HepG2 (cell line): ENCODE results near the gene CRISPLD2. TPM values are rescaled to one million over a fixed set of nuclear protein-coding genes. Genes with fewer than 3 reads are reported as not detected.

Experiments
- ATAC-seq: fragments of 200-7000 bp; cut with Tn5 transposase; 3 replicates; pipeline ENCODE4 v1.9.1; 2020; ENCODE audit warnings: mild to moderate bottlenecking, moderate library complexity
- BruUV-seq: library from RNA; stranded (reverse); fragments of 400-500 nt; replicated peaks from 2 replicates; lab custom pipeline; 2021; lab: Mats Ljungman, UMichigan
- CTCF ChIA-PET: fragments of 300-600 bp; formaldehyde crosslinking; extraction: SDS; loops from one replicate; lab custom pipeline; 2021; ENCODE audit warnings: low total read pairs, inconsistent platforms, low intra/inter-chr PET ratio; lab: Yijun Ruan, JAX
- POLR2A ChIA-PET: fragments of 350-600 bp; sonication (Branson Sonifier 250); formaldehyde crosslinking; loops from one replicate; lab custom pipeline; 2020; ENCODE audit warnings: antibody characterized with exemption, inconsistent platforms; lab: Yijun Ruan, JAX
- DNase-seq: peaks from one replicate; pipeline ENCODE4 v3.0.0-alpha.2; 2015; ENCODE audit warnings: low spot score
- FAIRE-seq: peaks from 3 replicates; lab custom pipeline; 2011; peaks lifted over from hg19 to GRCh38; lab: Jason Lieb, UNC
- H2AFZ ChIP-seq: one replicate; pipeline ENCODE4 v1.6.1; 2011; ENCODE audit warnings: low read length, inconsistent platforms
- H3K27ac ChIP-seq: fragments of 300-600 bp; 3 replicates; pipeline ENCODE4 v1.8.0; 2011; ENCODE audit warnings: mixed run types, mild to moderate bottlenecking, mixed read lengths, low read length, inconsistent platforms; ENCODE audit not compliant: insufficient read depth; ENCODE audit errors: extremely low read length
- H3K27me3 ChIP-seq, 2 experiments: fragments of 200-600 bp in 1 of 2; 2 replicates in 1 of 2; 3 replicates in 1 of 2; pipeline versions ENCODE4 v1.6.0 to v1.8.0; 2011; ENCODE audit warnings: low read length in 2 of 2, mild to moderate bottlenecking in 2 of 2, moderate library complexity in 2 of 2, inconsistent platforms in 1 of 2; ENCODE audit not compliant: insufficient read depth in 2 of 2, control insufficient read depth in 1 of 2
- H3K36me3 ChIP-seq, 2 experiments: fragments of 200-600 bp in 1 of 2; replicated peaks in 1 of 2; 2 replicates in 1 of 2; 3 replicates in 1 of 2; pipeline versions ENCODE4 v1.5.1 to v1.8.0; 2011; ENCODE audit warnings: low read length in 2 of 2, inconsistent platforms in 1 of 2; ENCODE audit not compliant: insufficient read depth in 2 of 2, control insufficient read depth in 1 of 2
- H3K4me1 ChIP-seq: 2 replicates; pipeline ENCODE4 v1.5.1; 2012; ENCODE audit warnings: low read length, inconsistent platforms; ENCODE audit not compliant: insufficient read depth
- H3K4me2 ChIP-seq: 2 replicates; pipeline ENCODE4 v1.6.0; 2011; ENCODE audit warnings: low read depth, low read length, inconsistent platforms
- H3K4me3 ChIP-seq, 3 experiments: fragments of 200-600 bp in 1 of 3; sonication (generic), shearing (Covaris generic) in 1 of 3; replicated peaks in 1 of 3; 2 replicates each; pipeline ENCODE4 v1.5.1; 2011 to 2016; ENCODE audit warnings: low read length in 3 of 3, inconsistent platforms in 2 of 3, low read depth in 2 of 3, mild to moderate bottlenecking in 2 of 3, control low read depth in 1 of 3, mixed read lengths in 1 of 3; ENCODE audit not compliant: insufficient read depth in 1 of 3
- H3K79me2 ChIP-seq: one replicate; pipeline ENCODE4 v1.6.1; 2011; ENCODE audit warnings: low read length, inconsistent platforms; ENCODE audit not compliant: insufficient read depth
- H3K9ac ChIP-seq: 2 replicates; pipeline ENCODE4 v1.6.0; 2011; ENCODE audit warnings: mild to moderate bottlenecking, low read depth, low read length, inconsistent platforms; ENCODE audit not compliant: insufficient read depth
- H3K9me3 ChIP-seq: 2 replicates; pipeline ENCODE4 v1.5.1; 2012; ENCODE audit warnings: mild to moderate bottlenecking, low read length
- H4K20me1 ChIP-seq: 2 replicates; pipeline ENCODE4 v1.6.0; 2011; ENCODE audit warnings: inconsistent platforms, mild to moderate bottlenecking, low read length, moderate library complexity; ENCODE audit not compliant: insufficient read depth
- AKAP8 ChIP-seq: sonication (generic); formaldehyde crosslinking; IDR thresholded peaks from 2 replicates; pipeline ENCODE4 v1.5.1; 2020; ENCODE audit warnings: mild to moderate bottlenecking, missing genetic modification reagents
- FOXM1 ChIP-seq: sonication (generic); formaldehyde crosslinking; IDR thresholded peaks from 2 replicates; pipeline ENCODE4 v1.5.0; 2020; ENCODE audit warnings: missing genetic modification reagents
- GATAD1 ChIP-seq: IDR thresholded peaks from 2 replicates; pipeline ENCODE4 v1.6.1; 2016; ENCODE audit warnings: missing genetic modification reagents, missing compliant biosample characterization
- HCFC1 ChIP-seq: fragments of 150-350 bp; IDR thresholded peaks from 2 replicates; pipeline ENCODE4 v1.6.1; 2014; ENCODE audit warnings: low read depth, low read length
- HMGXB4 ChIP-seq, 2 experiments: sonication (generic) in 1 of 2; formaldehyde crosslinking in 1 of 2; IDR thresholded peaks; 2 replicates each; pipeline versions ENCODE4 v1.4.0 to v1.6.1; 2018 to 2020; ENCODE audit warnings: missing genetic modification reagents in 2 of 2, borderline replicate concordance in 1 of 2, low read depth in 1 of 2, mild to moderate bottlenecking in 1 of 2, missing biosample characterization in 1 of 2
- IRX3 ChIP-seq: sonication (generic); formaldehyde crosslinking; IDR thresholded peaks from 2 replicates; pipeline ENCODE4 v1.8.1; 2023; ENCODE audit warnings: mild to moderate bottlenecking, low read depth, missing genetic modification reagents, borderline replicate concordance
- ISX ChIP-seq: sonication (generic); formaldehyde crosslinking; conservative IDR thresholded peaks from 2 replicates; pipeline ENCODE4 v1.5.0; 2020; ENCODE audit warnings: missing genetic modification reagents
- KDM3A ChIP-seq: IDR thresholded peaks from 2 replicates; pipeline ENCODE4 v1.6.1; 2018; ENCODE audit warnings: low read depth, missing compliant biosample characterization
- U2AF1 ChIP-seq: fragments of 200-400 bp; formaldehyde crosslinking; optimal IDR thresholded peaks from 2 replicates; pipeline ENCODE3; 2017; ENCODE audit warnings: mild to moderate bottlenecking, low read depth, low read length
- ZBTB26 ChIP-seq: IDR thresholded peaks from 2 replicates; pipeline ENCODE4 v1.6.1; 2016; ENCODE audit warnings: missing compliant biosample characterization, missing genetic modification reagents, borderline replicate concordance
- ZFP1 ChIP-seq: IDR thresholded peaks from 2 replicates; pipeline ENCODE4 v1.6.1; 2016
- ZHX2 ChIP-seq, 2 experiments: sonication (generic) in 1 of 2; formaldehyde crosslinking in 1 of 2; IDR thresholded peaks; 2 replicates each; pipeline versions ENCODE4 v1.6.1 to v1.9.0; 2014 to 2022; ENCODE audit warnings: antibody characterized with exemption in 1 of 2, borderline replicate concordance in 1 of 2, inconsistent platforms in 1 of 2, low read depth in 1 of 2, missing genetic modification reagents in 1 of 2
- ZNF570 ChIP-seq: sonication (generic); formaldehyde crosslinking; IDR thresholded peaks from 2 replicates; pipeline ENCODE4 v1.4.0; 2020; ENCODE audit warnings: mild to moderate bottlenecking, missing genetic modification reagents, borderline replicate concordance
- ZNF672 ChIP-seq: sonication (generic); formaldehyde crosslinking; IDR thresholded peaks from 2 replicates; pipeline ENCODE4 v1.8.1; 2022; ENCODE audit warnings: missing genetic modification reagents
- ZSCAN25 ChIP-seq: sonication (generic); formaldehyde crosslinking; IDR thresholded peaks from 2 replicates; pipeline ENCODE4 v1.8.0; 2022; ENCODE audit warnings: mild to moderate bottlenecking, missing genetic modification reagents
- WGBS: methylation state at CpG from one replicate; pipeline ENCODE4 v1.1.6; 2017; ENCODE audit warnings: low lambda C conversion rate; 5-methylcytosine and 5-hydroxymethylcytosine counted together
- in situ Hi-C: cut with HindIII; loops from 2 replicates; pipeline ENCODE4 v1.10.0; 2017; ENCODE audit warnings: low pct_unique_long_range_greater_than_20kb; ENCODE audit not compliant: extremely low pct_ligation_motif_present
- intact Hi-C: fragments of 100-400 bp; cut with micrococcal nuclease; formaldehyde crosslinking; loops from one replicate; pipeline ENCODE4 v1.10.0; 2022; ENCODE audit not compliant: unreplicated experiment
- polyA plus RNA-seq, 8 experiments: library from polyadenylated mRNA; depleted of rRNA in 3 of 8; stranded (reverse) in 7 of 8; unstranded in 1 of 8; fragments of >200 nt; fragmentation: Illumina TruSeq in 4 of 8; extraction: Trizol in 4 of 8; gene quantifications; 2 replicates each; pipeline versions ENCODE4 v1.2.1 to v1.2.3, GENCODE V29; 2011 to 2016; ENCODE audit warnings: low read depth in 4 of 8, missing spikeins in 1 of 8, mixed read lengths in 1 of 8; ENCODE audit not compliant: insufficient read depth in 1 of 8
- total RNA-seq, 5 experiments: library from RNA; depleted of rRNA; stranded (reverse); fragments of >200 nt; fragmentation: Illumina TruSeq; extraction: Trizol; gene quantifications; 2 replicates each; pipeline ENCODE4 v1.2.3, GENCODE V29; 2016; ENCODE audit warnings: low read depth in 1 of 5

The CRISPLD2 gene
- total and polyA plus RNA-seq, 2 of the 13 experiments (the other 11 are each of a cell fraction or from before 2014, with no cell fraction given) = 0.04 to 0.31 TPM

- DNase-seq (no peak), FAIRE-seq (no peak), ATAC-seq (no peak)
- no peak overlapping the region for H3K27ac ChIP-seq
- H3K79me2 ChIP-seq = no peaks in the 10 kb centered on the region
- POLR2A ChIA-PET = no interaction called here
- WGBS = 55% methylated on average over 5 of the region's 5 CpGs
- in situ Hi-C loops (no loop called here), intact Hi-C loops (no loop called here)
- H3K36me3 ChIP-seq = no peaks in the 10 kb centered on the region
- no TSS peak for BruUV-seq
- H2AFZ ChIP-seq = no peak overlapping the region
- H3K27me3 ChIP-seq = peaks cover 10 to 80% of the 10 kb centered on the region in 2 experiments
- H3K9ac ChIP-seq = no peak overlapping the region
- no peaks in the 10 kb centered on the region for H3K9me3 ChIP-seq
- H4K20me1 ChIP-seq = no peaks in the 10 kb centered on the region
- H3K4me3 ChIP-seq = no peak overlapping the region
- no peak overlapping the region for H3K4me2 ChIP-seq
- CTCF ChIA-PET = no interaction called here
- H3K4me1 ChIP-seq = peaks cover 9% of the 10 kb centered on the region
- TF ChIP-seq AKAP8 (CRISPR knock-in tag) (no peak), HCFC1 (no peak), HMGXB4 (CRISPR knock-in tag; IDR thresholded peaks at IDR 0.05; ENCODE audit: borderline replicate concordance in 1 of 2, low read depth in 1 of 2) (no peak), FOXM1 (CRISPR knock-in tag) (no peak), ZNF570 (CRISPR knock-in tag) (no peak), U2AF1 (no peak), ZNF672 (CRISPR knock-in tag) (no peak), ISX (CRISPR knock-in tag) (no peak), GATAD1 (CRISPR knock-in tag) (no peak), IRX3 (CRISPR knock-in tag) (no peak), ZSCAN25 (CRISPR knock-in tag) (no peak), ZFP1 (CRISPR knock-in tag) (no peak), ZBTB26 (CRISPR knock-in tag) (no peak), KDM3A (no peak), ZHX2 (IDR thresholded peaks at IDR 0.05; ENCODE audit: low read depth) (no peak), ZHX2 (CRISPR knock-in tag; IDR thresholded peaks at IDR 0.05; ENCODE audit: borderline replicate concordance) (no peak)
These were observed 94.5 kb downstream of the CRISPLD2 start for GRCh38 chr16:84914273-84914672.
